HG02870 (cell line): Measurements from ENCODE around the gene PTPRA.
A peak's percentile ranks its signal among the peaks of the same experiment; 100 is the strongest.
"Not testable (repeated sequence)": the region's sequence is repeated elsewhere in the genome, so short reads cannot be mapped to it uniquely, and the experiment has no call there.

Source experiments
- ATAC-seq: cut with Tn5 transposase; IDR thresholded peaks from one replicate; pipeline ENCODE4 v1.9.1; 2021; ENCODE audit warnings: mild to moderate bottlenecking, moderate library complexity; ENCODE audit not compliant: unreplicated experiment

Gene PTPRA

GRCh38 chr20:2873010-2873746, at the start of gene PTPRA:
Gene PTPRA, plus strand, starts transcription at chr20:2873481. Its CDS starts 90,797 bp downstream, at chr20:2964278.
- ATAC-seq, result peak; percentile 88

GRCh38 chr20:2825761-2826160, 47.5 kb upstream of the PTPRA start:
- ATAC-seq, result no peak

GRCh38 chr20:2826655-2827054, 46.6 kb upstream of the PTPRA start:
- no peak for ATAC-seq

- ATAC-seq, result no peak
These were observed 43.9 kb upstream of the PTPRA start for GRCh38 chr20:2829376-2829775.

GRCh38 chr20:2831206-2831605, 42.1 kb upstream of the PTPRA start:
- ATAC-seq, result not testable (repeated sequence)

- no peak for ATAC-seq
These were observed 39.5 kb upstream of the PTPRA start for GRCh38 chr20:2833761-2834160.

GRCh38 chr20:2834401-2835110, 38.7 kb upstream of the PTPRA start:
- no peak for ATAC-seq

- no peak for ATAC-seq
These were observed 37.9 kb upstream of the PTPRA start for GRCh38 chr20:2835331-2835796.

GRCh38 chr20:2836035-2836434, 37.2 kb upstream of the PTPRA start:
- no peak for ATAC-seq

GRCh38 chr20:2837221-2837960, 35.9 kb upstream of the PTPRA start:
- ATAC-seq, result no peak

- ATAC-seq, result no peak
These were observed 35.0 kb upstream of the PTPRA start for GRCh38 chr20:2838170-2838797.

GRCh38 chr20:2838847-2839671, 34.2 kb upstream of the PTPRA start:
- ATAC-seq, result no peak

- ATAC-seq, result no peak
These were observed 33.5 kb upstream of the PTPRA start for GRCh38 chr20:2839732-2840137.

GRCh38 chr20:2840138-2840966, 32.9 kb upstream of the PTPRA start, which contains the start of the genes PCED1A and VPS16:
Gene PCED1A, minus strand, starts transcription at chr20:2840655. Its CDS starts 743 bp downstream, at chr20:2839912.
Gene VPS16, plus strand, starts transcription at chr20:2840745. Its CDS starts 30 bp downstream, at chr20:2840775.
- ATAC-seq, result peak; percentile 94

- ATAC-seq, result peak; percentile 14
These were observed 32.2 kb upstream of the PTPRA start for GRCh38 chr20:2840967-2841531.

- no peak for ATAC-seq
These were observed 27.7 kb upstream of the PTPRA start for GRCh38 chr20:2845607-2846006.

GRCh38 chr20:2846698-2847097, 26.6 kb upstream of the PTPRA start:
- ATAC-seq, result no peak

GRCh38 chr20:2847802-2848201, 25.5 kb upstream of the PTPRA start:
- ATAC-seq, result no peak

GRCh38 chr20:2849529-2849928, 23.8 kb upstream of the PTPRA start:
- no peak for ATAC-seq
